SK-N-SH (cell line): Measurements from ENCODE around the gene SP6. TPM values are rescaled to one million over a fixed set of nuclear protein-coding genes. Genes with fewer than 3 reads are reported as not detected.

ENCODE experiments used
- CTCF ChIA-PET: fragments of 300-600, 350-600 bp; formaldehyde crosslinking; extraction: SDS; loops from one replicate; lab custom pipeline; 2021; lab: Yijun Ruan, JAX
- POLR2A ChIA-PET: fragments of 350-600 bp; sonication (Branson Sonifier 250); formaldehyde crosslinking; extraction: SDS; loops from one replicate; lab custom pipeline; 2020; ENCODE audit warnings: antibody characterized with exemption, inconsistent platforms; lab: Yijun Ruan, JAX
- DNase-seq: peaks from one replicate; pipeline ENCODE4 v3.0.0; 2012
- H2AFZ ChIP-seq: fragments of 200-600 bp; sonication (generic); 2 replicates; pipeline ENCODE4 v1.8.1; 2016; ENCODE audit warnings: antibody characterized with exemption, mild to moderate bottlenecking, low read depth
- H3F3A ChIP-seq: fragments of 200-600 bp; sonication (generic); replicated peaks from 2 replicates; pipeline ENCODE3; 2016; ENCODE audit warnings: antibody characterized with exemption, mild to moderate bottlenecking; ENCODE audit not compliant: insufficient read depth
- H3K27ac ChIP-seq, 2 experiments: fragments of 200-500 bp in 1 of 2; fragments of 200-600 bp in 1 of 2; sonication (Bioruptor generic) in 1 of 2; sonication (generic), shearing (Covaris generic) in 1 of 2; 2 replicates each; pipeline versions ENCODE4 v1.5.1 to v1.6.1; 2014 to 2016; ENCODE audit warnings: low read depth in 2 of 2, inconsistent platforms in 1 of 2, low read length in 1 of 2, mild to moderate bottlenecking in 1 of 2, mixed read lengths in 1 of 2
- H3K27me3 ChIP-seq: fragments of 200-600 bp; sonication (generic), shearing (Covaris generic); 2 replicates; pipeline ENCODE4 v1.6.1; 2016; ENCODE audit warnings: mixed run types; ENCODE audit not compliant: insufficient read depth
- H3K36me3 ChIP-seq, 2 experiments: fragments of 200-500 bp in 1 of 2; fragments of 200-600 bp in 1 of 2; sonication (Bioruptor generic) in 1 of 2; sonication (generic) in 1 of 2; replicated peaks in 1 of 2; 2 replicates each; pipeline versions ENCODE3 to v1.5.1; 2014 to 2016; ENCODE audit warnings: low read length in 1 of 2, mild to moderate bottlenecking in 1 of 2; ENCODE audit not compliant: insufficient read depth in 2 of 2, control insufficient read depth in 1 of 2
- H3K4me1 ChIP-seq, 2 experiments: fragments of 200-500 bp in 1 of 2; fragments of 200-600 bp in 1 of 2; sonication (Bioruptor generic) in 1 of 2; sonication (generic), shearing (Covaris generic) in 1 of 2; 2 replicates each; pipeline versions ENCODE4 v1.5.1 to v1.6.1; 2014 to 2016; ENCODE audit warnings: low read depth in 1 of 2, low read length in 1 of 2, mixed run types in 1 of 2; ENCODE audit not compliant: insufficient read depth in 2 of 2, control insufficient read depth in 1 of 2
- H3K4me2 ChIP-seq: fragments of 200-600 bp; sonication (generic), shearing (Covaris generic); 2 replicates; pipeline ENCODE4 v1.6.1; 2017; ENCODE audit warnings: mixed run types
- H3K4me3 ChIP-seq, 2 experiments: fragments of 200-500 bp in 1 of 2; fragments of 200-600 bp in 1 of 2; sonication (Bioruptor generic) in 1 of 2; sonication (generic), shearing (Covaris generic) in 1 of 2; 2 replicates each; pipeline versions ENCODE4 v1.5.1 to v1.8.1; 2014 to 2016; ENCODE audit warnings: low read depth in 2 of 2, inconsistent platforms in 1 of 2, low read length in 1 of 2, mild to moderate bottlenecking in 1 of 2, mixed read lengths in 1 of 2, moderate library complexity in 1 of 2
- H3K79me2 ChIP-seq: fragments of 200-600 bp; sonication (generic); 2 replicates; pipeline ENCODE4 v1.8.1; 2017; ENCODE audit warnings: mild to moderate bottlenecking; ENCODE audit not compliant: insufficient read depth
- H3K9ac ChIP-seq: fragments of 200-600 bp; sonication (generic); 2 replicates; pipeline ENCODE4 v1.6.1; 2017; ENCODE audit warnings: mixed run types
- H3K9me2 ChIP-seq: fragments of 200-600 bp; sonication (generic); 2 replicates; pipeline ENCODE4 v1.6.1; 2017; ENCODE audit warnings: mixed run types
- H3K9me3 ChIP-seq: fragments of 200-600 bp; sonication (generic); 2 replicates; pipeline ENCODE4 v1.6.1; 2017; ENCODE audit warnings: mixed run types, mild to moderate bottlenecking, moderate library complexity
- H4K20me1 ChIP-seq: fragments of 200-600 bp; sonication (generic); 2 replicates; pipeline ENCODE4 v1.6.1; 2017; ENCODE audit warnings: mild to moderate bottlenecking, mixed run types; ENCODE audit not compliant: insufficient read depth
- CHD2 ChIP-seq: fragments of 150-350 bp; IDR thresholded peaks from 2 replicates; pipeline ENCODE4 v1.6.1; 2018; ENCODE audit warnings: low read length; ENCODE audit not compliant: partially characterized antibody
- EP300 ChIP-seq, 2 experiments: IDR thresholded peaks; 2 replicates each; pipeline versions ENCODE4 v1.4.0 to v1.6.1; 2012; ENCODE audit warnings: borderline replicate concordance in 1 of 2, low read depth in 1 of 2, low read length in 1 of 2
- JUND ChIP-seq: IDR thresholded peaks from 2 replicates; pipeline ENCODE4 v1.4.0; 2012
- NFIC ChIP-seq: IDR thresholded peaks from 2 replicates; pipeline ENCODE4 v1.4.0; 2012; ENCODE audit warnings: borderline replicate concordance
- NRF1 ChIP-seq: IDR thresholded peaks from 2 replicates; pipeline ENCODE4 v1.6.1; 2012; ENCODE audit warnings: low read depth, mild to moderate bottlenecking, low read length
- POLR2AphosphoS5 ChIP-seq: IDR thresholded peaks from 2 replicates; pipeline ENCODE4 v1.6.1; 2012; ENCODE audit warnings: low read depth, low read length
- RAD21 ChIP-seq: IDR thresholded peaks from 2 replicates; pipeline ENCODE4 v1.6.1; 2012; ENCODE audit warnings: mild to moderate bottlenecking, low read length
- RFX5 ChIP-seq: IDR thresholded peaks from 2 replicates; pipeline ENCODE4 v1.6.1; 2012; ENCODE audit warnings: mild to moderate bottlenecking, improper control_type of control experiment, low read length
- SIN3A ChIP-seq: IDR thresholded peaks from 2 replicates; pipeline ENCODE4 v1.6.1; 2012; ENCODE audit warnings: low read depth, mild to moderate bottlenecking, low read length, moderate library complexity, borderline replicate concordance
- TEAD4 ChIP-seq: IDR thresholded peaks from 2 replicates; pipeline ENCODE4 v1.4.0; 2012; ENCODE audit warnings: mild to moderate bottlenecking, borderline replicate concordance; ENCODE audit not compliant: insufficient read depth
- YY1 ChIP-seq: IDR thresholded peaks from 2 replicates; pipeline ENCODE4 v1.4.0; 2012; ENCODE audit warnings: low read depth, mild to moderate bottlenecking
- WGBS: methylation state at CpG from one replicate; pipeline ENCODE4 v1.1.6; 2017; ENCODE audit warnings: low lambda C conversion rate; 5-methylcytosine and 5-hydroxymethylcytosine counted together
- polyA plus RNA-seq, 3 experiments: library from polyadenylated mRNA; depleted of rRNA; stranded (reverse); fragments of >200 nt; gene quantifications; 2 replicates each; pipeline ENCODE4 v1.2.3, GENCODE V29; 2012
- TF ChIP-seq, protein P1 (sequence below): IDR thresholded peaks from 2 replicates; pipeline ENCODE4 v1.4.0; 2012; ENCODE audit warnings: low read depth, borderline replicate concordance
- TF ChIP-seq, protein P2 (sequence below): fragments of 150-350 bp; IDR thresholded peaks from 2 replicates; pipeline ENCODE4 v1.6.1; 2016; ENCODE audit warnings: mild to moderate bottlenecking, low read depth, low read length
- TF ChIP-seq, protein P3 (sequence below): fragments of 200-600 bp; sonication (generic); IDR thresholded peaks from 2 replicates; pipeline ENCODE4 v1.6.1; 2017; ENCODE audit warnings: antibody characterized with exemption, mild to moderate bottlenecking, moderate library complexity
- TF ChIP-seq, protein P4 (sequence below): IDR thresholded peaks from 2 replicates; pipeline ENCODE4 v1.4.0; 2012; ENCODE audit warnings: low read depth
- TF ChIP-seq, protein P5 (sequence below): fragments of 150-350 bp; IDR thresholded peaks from 2 replicates; pipeline ENCODE4 v1.6.1; 2017; ENCODE audit warnings: antibody characterized with exemption, low read length, low read depth, borderline replicate concordance

SP6 gene
- polyA plus RNA-seq, 1 of the 3 experiments (the other 2 are of a cell fraction): 0.03 TPM

DNA sequence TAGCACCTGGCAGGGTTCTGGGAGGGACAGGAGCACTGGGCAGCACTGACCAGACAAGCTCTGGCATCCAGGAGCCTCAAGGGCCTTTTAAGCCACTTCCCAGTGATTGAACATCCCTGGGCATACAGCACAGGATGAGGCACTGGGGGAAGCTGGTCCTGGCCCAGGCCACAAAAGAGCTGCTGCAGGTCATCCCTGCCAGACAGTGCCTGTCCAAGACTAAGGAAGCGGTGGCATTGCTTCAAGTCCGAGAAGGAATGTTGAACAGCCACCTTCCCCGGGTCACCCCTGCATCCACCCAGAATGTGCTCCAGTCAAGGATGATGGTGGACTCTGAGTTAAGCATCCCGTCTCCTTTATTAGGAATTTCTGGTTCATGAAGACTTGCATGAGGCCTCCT, 28.2 kb downstream of the SP6 start:
- H3K27me3 ChIP-seq: no peaks in the 10 kb centered on the region
- peaks cover 11 to 26% of the 10 kb centered on the region in 2 experiments; a peak in 3 of 4 replicates for H3K4me1 ChIP-seq
- no peak overlapping the region; the same call in 1 of the 2 replicates for H3K9ac ChIP-seq
- POLR2A ChIA-PET: interaction anchor here (0.8 to 2.4 kb wide), 4 partner anchors 8 to 129 kb away, joined by 3 to 28 read pairs (median 3); partner anchors contain the start of genes LRRC46, MRPL10 and TBKBP1
- H3F3A ChIP-seq: peaks cover 7% of the 10 kb centered on the region
- no peak for TF ChIP-seq YY1
- TF ChIP-seq JUND: no peak
- no peak for TF ChIP-seq NFIC
- TF ChIP-seq NRF1: no peak
- TF ChIP-seq, protein P1, sequence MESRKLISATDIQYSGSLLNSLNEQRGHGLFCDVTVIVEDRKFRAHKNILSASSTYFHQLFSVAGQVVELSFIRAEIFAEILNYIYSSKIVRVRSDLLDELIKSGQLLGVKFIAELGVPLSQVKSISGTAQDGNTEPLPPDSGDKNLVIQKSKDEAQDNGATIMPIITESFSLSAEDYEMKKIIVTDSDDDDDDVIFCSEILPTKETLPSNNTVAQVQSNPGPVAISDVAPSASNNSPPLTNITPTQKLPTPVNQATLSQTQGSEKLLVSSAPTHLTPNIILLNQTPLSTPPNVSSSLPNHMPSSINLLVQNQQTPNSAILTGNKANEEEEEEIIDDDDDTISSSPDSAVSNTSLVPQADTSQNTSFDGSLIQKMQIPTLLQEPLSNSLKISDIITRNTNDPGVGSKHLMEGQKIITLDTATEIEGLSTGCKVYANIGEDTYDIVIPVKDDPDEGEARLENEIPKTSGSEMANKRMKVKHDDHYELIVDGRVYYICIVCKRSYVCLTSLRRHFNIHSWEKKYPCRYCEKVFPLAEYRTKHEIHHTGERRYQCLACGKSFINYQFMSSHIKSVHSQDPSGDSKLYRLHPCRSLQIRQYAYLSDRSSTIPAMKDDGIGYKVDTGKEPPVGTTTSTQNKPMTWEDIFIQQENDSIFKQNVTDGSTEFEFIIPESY: no peak
- TF ChIP-seq, protein P2, sequence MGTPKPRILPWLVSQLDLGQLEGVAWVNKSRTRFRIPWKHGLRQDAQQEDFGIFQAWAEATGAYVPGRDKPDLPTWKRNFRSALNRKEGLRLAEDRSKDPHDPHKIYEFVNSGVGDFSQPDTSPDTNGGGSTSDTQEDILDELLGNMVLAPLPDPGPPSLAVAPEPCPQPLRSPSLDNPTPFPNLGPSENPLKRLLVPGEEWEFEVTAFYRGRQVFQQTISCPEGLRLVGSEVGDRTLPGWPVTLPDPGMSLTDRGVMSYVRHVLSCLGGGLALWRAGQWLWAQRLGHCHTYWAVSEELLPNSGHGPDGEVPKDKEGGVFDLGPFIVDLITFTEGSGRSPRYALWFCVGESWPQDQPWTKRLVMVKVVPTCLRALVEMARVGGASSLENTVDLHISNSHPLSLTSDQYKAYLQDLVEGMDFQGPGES: no peak
- TF ChIP-seq POLR2AphosphoS5: no peak
- TF ChIP-seq, protein P3, sequence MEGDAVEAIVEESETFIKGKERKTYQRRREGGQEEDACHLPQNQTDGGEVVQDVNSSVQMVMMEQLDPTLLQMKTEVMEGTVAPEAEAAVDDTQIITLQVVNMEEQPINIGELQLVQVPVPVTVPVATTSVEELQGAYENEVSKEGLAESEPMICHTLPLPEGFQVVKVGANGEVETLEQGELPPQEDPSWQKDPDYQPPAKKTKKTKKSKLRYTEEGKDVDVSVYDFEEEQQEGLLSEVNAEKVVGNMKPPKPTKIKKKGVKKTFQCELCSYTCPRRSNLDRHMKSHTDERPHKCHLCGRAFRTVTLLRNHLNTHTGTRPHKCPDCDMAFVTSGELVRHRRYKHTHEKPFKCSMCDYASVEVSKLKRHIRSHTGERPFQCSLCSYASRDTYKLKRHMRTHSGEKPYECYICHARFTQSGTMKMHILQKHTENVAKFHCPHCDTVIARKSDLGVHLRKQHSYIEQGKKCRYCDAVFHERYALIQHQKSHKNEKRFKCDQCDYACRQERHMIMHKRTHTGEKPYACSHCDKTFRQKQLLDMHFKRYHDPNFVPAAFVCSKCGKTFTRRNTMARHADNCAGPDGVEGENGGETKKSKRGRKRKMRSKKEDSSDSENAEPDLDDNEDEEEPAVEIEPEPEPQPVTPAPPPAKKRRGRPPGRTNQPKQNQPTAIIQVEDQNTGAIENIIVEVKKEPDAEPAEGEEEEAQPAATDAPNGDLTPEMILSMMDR: no peak
- TF ChIP-seq, protein P4, sequence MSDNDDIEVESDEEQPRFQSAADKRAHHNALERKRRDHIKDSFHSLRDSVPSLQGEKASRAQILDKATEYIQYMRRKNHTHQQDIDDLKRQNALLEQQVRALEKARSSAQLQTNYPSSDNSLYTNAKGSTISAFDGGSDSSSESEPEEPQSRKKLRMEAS: no peak
- TF ChIP-seq EP300 (IDR thresholded peaks at IDR 0.05; ENCODE audit: borderline replicate concordance in 1 of 2, low read depth in 1 of 2, low read length in 1 of 2): no peak
- no peak for TF ChIP-seq RFX5
- no peak for TF ChIP-seq TEAD4
- TF ChIP-seq, protein P5, sequence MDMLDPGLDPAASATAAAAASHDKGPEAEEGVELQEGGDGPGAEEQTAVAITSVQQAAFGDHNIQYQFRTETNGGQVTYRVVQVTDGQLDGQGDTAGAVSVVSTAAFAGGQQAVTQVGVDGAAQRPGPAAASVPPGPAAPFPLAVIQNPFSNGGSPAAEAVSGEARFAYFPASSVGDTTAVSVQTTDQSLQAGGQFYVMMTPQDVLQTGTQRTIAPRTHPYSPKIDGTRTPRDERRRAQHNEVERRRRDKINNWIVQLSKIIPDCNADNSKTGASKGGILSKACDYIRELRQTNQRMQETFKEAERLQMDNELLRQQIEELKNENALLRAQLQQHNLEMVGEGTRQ: no peak
- TF ChIP-seq SIN3A: no peak
- TF ChIP-seq CHD2: no peak
- TF ChIP-seq RAD21: no peak
- peaks cover 12% of the 10 kb centered on the region; the same call in 1 of the 2 replicates for H3K79me2 ChIP-seq
- H4K20me1 ChIP-seq: no peaks in the 10 kb centered on the region
- peak overlapping the region in 1 of 2 experiments; percentile 88; a peak in 2 of 4 replicates for H3K27ac ChIP-seq
- CTCF ChIA-PET: interaction anchor here (0.8 to 4.1 kb wide), 11 partner anchors 9 to 159 kb away, joined by 3 to 40 read pairs (median 5); partner anchors contain the start of genes LRRC46, MRPL10, SCRN2 and TBX21
- 100% methylated on average over 4 of the region's 4 CpGs for WGBS
- H3K4me3 ChIP-seq: no peak overlapping the region
- no peak overlapping the region for H2AFZ ChIP-seq
- H3K4me2 ChIP-seq: peak overlapping the region; percentile 99; the same call in 1 of the 2 replicates
- no peak for DNase-seq
- H3K36me3 ChIP-seq: peaks cover 36 to 45% of the 10 kb centered on the region in 2 experiments
- no peaks in the 10 kb centered on the region for H3K9me2 ChIP-seq
- H3K9me3 ChIP-seq: no peaks in the 10 kb centered on the region
